GM13977 (cell line): ENCODE measurements around the gene ZNF518B.
A peak's percentile ranks its signal among the peaks of the same experiment; 100 is the strongest.

ENCODE experiments used
- DNase-seq: peaks from one replicate; pipeline ENCODE4 v3.0.0; 2012; ENCODE audit warnings: low spot score
- in situ Hi-C: fragments of 300-500 bp; cut with MboI; formaldehyde crosslinking; loops from one replicate; pipeline ENCODE4 v1.12.0; 2022; ENCODE audit warnings: low sequenced_read_pairs, low pct_unique_long_range_greater_than_20kb, mixed read lengths, inconsistent platforms; ENCODE audit not compliant: unreplicated experiment
- TF ChIP-seq, protein P1 (sequence below): IDR thresholded peaks from 2 replicates; pipeline ENCODE4 v1.5.1; 2012; ENCODE audit warnings: mild to moderate bottlenecking, control low read depth; ENCODE audit not compliant: insufficient read depth; ENCODE audit errors: extremely low read depth, missing control alignments

Gene ZNF518B, protein sequence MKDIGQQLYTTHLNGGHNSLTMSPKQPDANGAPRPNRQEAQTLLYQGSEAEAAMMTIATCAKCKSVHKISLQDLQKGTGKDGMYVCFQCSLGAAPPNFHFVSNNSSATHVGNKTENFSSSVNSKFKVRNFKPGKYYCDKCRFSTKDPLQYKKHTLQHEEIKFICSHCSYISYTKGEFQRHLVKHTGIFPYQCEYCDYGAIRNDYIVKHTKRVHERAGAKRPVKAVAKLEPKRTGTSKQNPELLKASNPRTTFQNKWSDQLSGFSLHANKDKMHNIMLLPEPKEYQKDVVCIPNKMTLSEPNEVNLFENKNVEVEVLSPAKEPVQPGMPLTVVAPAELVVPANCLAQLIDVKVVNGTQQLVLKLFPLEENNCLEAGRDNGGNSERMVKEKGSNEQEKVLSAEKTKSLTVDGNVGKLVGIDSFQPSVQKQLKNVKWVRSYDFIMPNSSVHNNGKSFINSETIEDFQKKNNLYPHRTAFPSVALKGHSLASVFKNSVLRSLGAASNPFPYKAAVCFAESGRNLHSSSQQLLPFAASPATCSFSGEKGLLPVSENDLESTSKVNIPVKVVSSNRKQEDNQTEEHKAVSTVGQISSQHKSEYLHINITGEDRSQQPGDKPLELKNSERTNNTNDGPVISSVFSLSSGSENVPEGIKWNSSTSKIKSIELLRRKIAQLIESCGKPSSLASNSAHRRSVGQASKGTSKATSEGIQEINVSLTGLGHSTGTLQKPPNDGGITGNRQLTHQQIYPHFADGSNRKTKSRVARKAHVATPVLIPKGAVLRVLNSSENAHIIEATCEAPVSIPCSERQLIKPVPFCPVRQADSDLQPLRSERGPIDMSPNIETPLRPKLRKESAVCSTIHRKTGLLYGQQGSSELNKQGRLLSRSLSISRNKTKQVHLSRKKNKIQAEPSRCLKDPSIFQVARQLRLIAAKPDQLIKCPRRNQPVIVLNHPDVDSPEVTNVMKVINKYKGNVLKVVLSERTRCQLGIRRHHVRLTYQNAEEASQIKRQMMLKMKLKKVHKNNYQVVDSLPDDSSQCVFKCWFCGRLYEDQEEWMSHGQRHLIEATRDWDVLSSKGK

DNA sequence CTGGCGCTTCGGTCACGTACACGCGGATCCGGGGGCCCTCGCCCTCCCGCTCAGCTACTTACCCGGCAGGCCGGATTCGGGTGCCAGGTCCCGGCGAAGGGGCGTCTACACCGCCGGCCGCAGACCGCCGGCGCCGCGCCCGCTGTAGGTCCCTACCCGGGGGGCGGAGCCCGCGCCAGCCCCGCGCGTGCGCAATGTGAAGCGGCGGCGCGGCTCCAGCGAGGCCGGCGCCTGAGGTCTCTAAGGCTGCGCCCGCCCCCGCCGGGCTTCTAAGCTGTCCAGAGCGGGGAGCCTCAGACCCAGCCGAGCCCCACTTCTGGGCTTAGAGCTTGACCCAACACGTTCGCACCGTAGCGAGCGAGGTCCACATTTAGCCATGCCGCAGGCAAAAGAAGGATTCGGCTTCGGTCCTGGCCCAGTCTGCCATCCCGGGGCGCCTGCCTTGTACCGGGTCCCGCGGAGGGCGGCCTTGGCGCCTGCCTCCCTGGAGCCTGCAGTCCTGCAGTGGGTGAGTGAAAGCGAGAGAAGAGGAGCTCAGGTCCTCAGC lies at the start of gene ZNF518B:
Gene ZNF518B (minus strand): TSS at position 172 of the 547 bp plus-strand sequence. CDS start 11,098 bp downstream, outside the sequence.
- peak; percentile 95 for DNase-seq
- TF ChIP-seq, protein P1, sequence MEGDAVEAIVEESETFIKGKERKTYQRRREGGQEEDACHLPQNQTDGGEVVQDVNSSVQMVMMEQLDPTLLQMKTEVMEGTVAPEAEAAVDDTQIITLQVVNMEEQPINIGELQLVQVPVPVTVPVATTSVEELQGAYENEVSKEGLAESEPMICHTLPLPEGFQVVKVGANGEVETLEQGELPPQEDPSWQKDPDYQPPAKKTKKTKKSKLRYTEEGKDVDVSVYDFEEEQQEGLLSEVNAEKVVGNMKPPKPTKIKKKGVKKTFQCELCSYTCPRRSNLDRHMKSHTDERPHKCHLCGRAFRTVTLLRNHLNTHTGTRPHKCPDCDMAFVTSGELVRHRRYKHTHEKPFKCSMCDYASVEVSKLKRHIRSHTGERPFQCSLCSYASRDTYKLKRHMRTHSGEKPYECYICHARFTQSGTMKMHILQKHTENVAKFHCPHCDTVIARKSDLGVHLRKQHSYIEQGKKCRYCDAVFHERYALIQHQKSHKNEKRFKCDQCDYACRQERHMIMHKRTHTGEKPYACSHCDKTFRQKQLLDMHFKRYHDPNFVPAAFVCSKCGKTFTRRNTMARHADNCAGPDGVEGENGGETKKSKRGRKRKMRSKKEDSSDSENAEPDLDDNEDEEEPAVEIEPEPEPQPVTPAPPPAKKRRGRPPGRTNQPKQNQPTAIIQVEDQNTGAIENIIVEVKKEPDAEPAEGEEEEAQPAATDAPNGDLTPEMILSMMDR = no peak
- in situ Hi-C loops = no loop called here

GRCh38 chr4:10506077-10506476 lies 48.9 kb upstream of the ZNF518B start:
- no peak for DNase-seq
- TF ChIP-seq, protein P1 = no peak
- in situ Hi-C loops = no loop called here

DNA sequence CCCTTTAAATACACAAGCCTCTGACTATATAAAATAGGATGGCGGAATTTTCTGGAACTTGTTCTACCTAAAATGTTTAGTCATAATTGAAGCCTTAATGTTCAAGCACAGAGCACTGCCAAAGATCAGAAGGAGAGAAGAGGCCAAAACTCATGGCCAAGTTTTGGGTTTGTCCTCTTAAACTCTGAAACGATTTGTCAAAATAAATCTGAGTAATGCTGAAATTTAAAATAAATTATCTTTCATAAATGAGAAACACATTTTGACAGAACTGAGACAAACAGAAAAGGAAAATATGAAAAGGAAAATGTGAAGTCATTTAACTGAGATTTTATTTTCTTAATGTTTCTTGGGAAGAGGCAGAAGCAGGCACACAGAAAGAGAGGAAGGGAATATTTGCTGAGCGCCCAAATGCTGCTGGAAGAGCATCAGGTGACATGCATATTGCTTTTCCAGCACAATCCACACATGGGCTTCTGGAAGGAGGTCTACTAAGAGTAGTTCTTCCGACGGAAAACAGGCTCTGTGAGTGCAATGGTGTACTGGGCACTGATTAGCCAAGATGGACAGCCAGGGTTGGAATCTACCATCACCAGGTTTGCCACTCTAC lies 47.4 kb upstream of the ZNF518B start:
- in situ Hi-C loops = no loop called here
- DNase-seq = no peak
- TF ChIP-seq, protein P1 = no peak

GRCh38 chr4:10502717-10503116 lies 45.5 kb upstream of the ZNF518B start:
- in situ Hi-C loops = no loop called here
- TF ChIP-seq, protein P1 = no peak
- DNase-seq = no peak

- TF ChIP-seq, protein P1 = no peak
- in situ Hi-C loops = no loop called here
- no peak for DNase-seq
Measured at GRCh38 chr4:10500776-10501175, 43.5 kb upstream of the ZNF518B start.

DNA sequence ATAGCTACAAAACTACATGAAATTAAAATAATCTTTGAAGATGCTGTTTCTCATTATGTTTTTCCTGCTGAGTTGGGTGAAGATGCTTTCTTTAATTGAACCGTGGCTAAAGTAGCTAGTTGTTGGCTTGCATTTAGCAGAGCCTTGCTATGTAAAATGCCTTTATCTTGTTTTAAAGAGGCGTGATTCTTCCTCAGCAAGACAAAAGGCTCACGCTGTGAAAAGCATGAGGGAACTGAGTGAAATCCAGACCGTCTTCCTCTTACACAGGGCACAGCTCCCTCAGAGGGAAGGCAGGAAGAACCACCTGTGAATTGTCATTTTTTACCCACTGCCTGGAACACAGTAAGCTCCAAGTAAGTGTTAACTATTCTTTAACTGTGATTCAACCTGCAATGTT lies 39.0 kb upstream of the ZNF518B start:
- TF ChIP-seq, protein P1 = no peak
- no peak for DNase-seq
- in situ Hi-C loops = no loop called here
